Mesenchymal stem cell (in vitro differentiated cells and primary cell): Measurements from ENCODE around the gene VWCE.
A peak's percentile ranks its signal among the peaks of the same experiment; 100 is the strongest.
"Not testable (repeated sequence)": the region's sequence is repeated elsewhere in the genome, so short reads cannot be mapped to it uniquely, and the experiment has no call there.

Experiments used
- DNase-seq: peaks from one replicate; pipeline ENCODE4 v3.0.0-alpha.2; 2013
- H2AFZ ChIP-seq: one replicate; pipeline ENCODE4 v1.6.1; 2013; ENCODE audit warnings: low read depth, mild to moderate bottlenecking, control low read depth, inconsistent platforms, low read length, moderate library complexity
- H2AK5ac ChIP-seq: 2 replicates; pipeline ENCODE4 v1.6.1; 2013; ENCODE audit warnings: low read length, moderate library complexity, mild to moderate bottlenecking, inconsistent platforms; ENCODE audit not compliant: severe bottlenecking
- H2BK120ac ChIP-seq: one replicate; pipeline ENCODE4 v1.6.1; 2013; ENCODE audit warnings: low read depth, mild to moderate bottlenecking, inconsistent platforms, low read length, moderate library complexity
- H2BK12ac ChIP-seq, 2 experiments: one replicate each; pipeline ENCODE4 v1.6.1; 2013; ENCODE audit warnings: inconsistent platforms in 2 of 2, low read length in 2 of 2, mild to moderate bottlenecking in 2 of 2, moderate library complexity in 2 of 2, control low read depth in 1 of 2
- H2BK15ac ChIP-seq: one replicate; pipeline ENCODE4 v1.6.1; 2013; ENCODE audit warnings: mild to moderate bottlenecking, low read depth, inconsistent platforms; ENCODE audit not compliant: poor library complexity, severe bottlenecking
- H2BK5ac ChIP-seq: 2 replicates; pipeline ENCODE4 v1.6.1; 2013; ENCODE audit warnings: low read depth, mild to moderate bottlenecking, low read length, control low read depth, inconsistent platforms; ENCODE audit not compliant: poor library complexity, severe bottlenecking
- H3K14ac ChIP-seq, 2 experiments: one replicate each; pipeline ENCODE4 v1.6.1; 2013; ENCODE audit warnings: inconsistent platforms in 2 of 2, low read length in 2 of 2, control low read depth in 1 of 2, mild to moderate bottlenecking in 1 of 2, moderate library complexity in 1 of 2
- H3K18ac ChIP-seq, 2 experiments: one replicate each; pipeline ENCODE4 v1.6.1; 2013; ENCODE audit warnings: inconsistent platforms in 2 of 2, low read length in 2 of 2, control low read depth in 1 of 2, low read depth in 1 of 2, mild to moderate bottlenecking in 1 of 2
- H3K23ac ChIP-seq, 2 experiments: one replicate each; pipeline ENCODE4 v1.6.1; 2013; ENCODE audit warnings: inconsistent platforms in 2 of 2, low read length in 2 of 2, mild to moderate bottlenecking in 2 of 2, moderate library complexity in 2 of 2, control low read depth in 1 of 2
- H3K27ac ChIP-seq: 2 replicates; pipeline ENCODE4 v1.5.1; 2013; ENCODE audit warnings: mild to moderate bottlenecking, moderate library complexity, low read length, control low read depth, inconsistent platforms; ENCODE audit not compliant: poor library complexity, severe bottlenecking
- H3K27me3 ChIP-seq, 2 experiments: 2 replicates each; pipeline versions ENCODE4 v1.6.1 to v1.7.0; 2013; ENCODE audit warnings: low read length in 2 of 2, mild to moderate bottlenecking in 2 of 2, moderate library complexity in 2 of 2, control low read depth in 1 of 2, inconsistent platforms in 1 of 2; ENCODE audit not compliant: control insufficient read depth in 1 of 2, insufficient read depth in 1 of 2
- H3K36me3 ChIP-seq, 2 experiments: 2 replicates each; pipeline versions ENCODE4 v1.6.1 to v1.7.0; 2013; ENCODE audit warnings: low read length in 2 of 2, control low read depth in 1 of 2, inconsistent platforms in 1 of 2, low read depth in 1 of 2, mild to moderate bottlenecking in 1 of 2; ENCODE audit not compliant: insufficient read depth in 2 of 2, control insufficient read depth in 1 of 2
- H3K4ac ChIP-seq, 2 experiments: one replicate each; pipeline ENCODE4 v1.6.1; 2013; ENCODE audit warnings: inconsistent platforms in 2 of 2, low read length in 2 of 2, mild to moderate bottlenecking in 2 of 2, moderate library complexity in 2 of 2, control low read depth in 1 of 2, low read depth in 1 of 2
- H3K4me1 ChIP-seq: 2 replicates; pipeline ENCODE4 v1.6.1; 2013; ENCODE audit warnings: low read depth, low read length, control low read depth; ENCODE audit not compliant: control insufficient read depth, insufficient read depth
- H3K4me2 ChIP-seq: 2 replicates; pipeline ENCODE4 v1.6.1; 2013; ENCODE audit warnings: low read length, mild to moderate bottlenecking, inconsistent platforms; ENCODE audit not compliant: poor library complexity, severe bottlenecking
- H3K4me3 ChIP-seq, 2 experiments: 2 replicates each; pipeline versions ENCODE4 v1.5.1 to v1.7.0; 2013; ENCODE audit warnings: low read length in 2 of 2, mild to moderate bottlenecking in 2 of 2, control low read depth in 1 of 2, low read depth in 1 of 2; ENCODE audit not compliant: insufficient read depth in 1 of 2
- H3K79me1 ChIP-seq: replicated peaks from 2 replicates; pipeline ENCODE4 v1.6.1; 2013; ENCODE audit warnings: mild to moderate bottlenecking, control low read depth, low read length, inconsistent platforms; ENCODE audit not compliant: poor library complexity, severe bottlenecking
- H3K9ac ChIP-seq: 2 replicates; pipeline ENCODE4 v1.7.0; 2013; ENCODE audit warnings: mild to moderate bottlenecking, low read length, moderate library complexity
- H3K9me3 ChIP-seq: 2 replicates; pipeline ENCODE4 v1.7.0; 2013; ENCODE audit warnings: mild to moderate bottlenecking, low read length; ENCODE audit not compliant: control insufficient read depth
- H4K8ac ChIP-seq: one replicate; pipeline ENCODE4 v1.6.1; 2013; ENCODE audit warnings: inconsistent platforms, mild to moderate bottlenecking, low read length, moderate library complexity
- H4K91ac ChIP-seq: one replicate; pipeline ENCODE4 v1.6.1; 2013; ENCODE audit warnings: mild to moderate bottlenecking, low read length, inconsistent platforms
- WGBS: methylation state at CpG from one replicate; pipeline ENCODE4 v1.1.7; 2013; ENCODE audit warnings: mixed read lengths; 5-methylcytosine and 5-hydroxymethylcytosine counted together

The VWCE gene

GRCh38 chr11:61252332-61252731 lies 42.8 kb downstream of the VWCE start:
- H2BK120ac ChIP-seq, H3K4me1 ChIP-seq, H3K4me2 ChIP-seq, H3K9me3 ChIP-seq, H4K91ac ChIP-seq, DNase-seq, H4K8ac ChIP-seq, H2BK15ac ChIP-seq, H2BK12ac ChIP-seq, H3K18ac ChIP-seq, H3K9ac ChIP-seq, H3K14ac ChIP-seq, H2AFZ ChIP-seq, H3K4me3 ChIP-seq, H3K79me1 ChIP-seq, H2AK5ac ChIP-seq, H3K4ac ChIP-seq, H3K23ac ChIP-seq, H2BK5ac ChIP-seq, H3K27me3 ChIP-seq, H3K27ac ChIP-seq: not testable (repeated sequence)
- H3K36me3 ChIP-seq, result peaks cover 5 to 11% of the 10 kb centered on the region in 2 experiments
- WGBS, result 60% methylated on average over 1 of the region's 1 CpG

GRCh38 chr11:61250796-61251765 lies 44.0 kb downstream of the VWCE start:
- not testable (repeated sequence) for H3K36me3 ChIP-seq

GRCh38 chr11:61249201-61249600 lies 45.9 kb downstream of the VWCE start:
- H3K9me3 ChIP-seq, H3K23ac ChIP-seq, H3K4ac ChIP-seq, DNase-seq, H2AFZ ChIP-seq, H3K4me3 ChIP-seq, H2AK5ac ChIP-seq, H3K4me1 ChIP-seq, H3K27ac ChIP-seq, H3K27me3 ChIP-seq, H3K9ac ChIP-seq, H2BK120ac ChIP-seq, H2BK5ac ChIP-seq, H2BK12ac ChIP-seq, H3K18ac ChIP-seq, H2BK15ac ChIP-seq, H3K4me2 ChIP-seq, H4K91ac ChIP-seq, H4K8ac ChIP-seq, H3K79me1 ChIP-seq, H3K36me3 ChIP-seq, H3K14ac ChIP-seq: not testable (repeated sequence)
- WGBS, result 86% methylated on average over 8 of the region's 8 CpGs

More at GRCh38 chr11:61250796-61251765, 44.0 kb downstream of the VWCE start:
- 87% methylated on average over 18 of the region's 20 CpGs for WGBS
- not testable (repeated sequence) for H4K8ac ChIP-seq, H3K4me1 ChIP-seq, H2AK5ac ChIP-seq, H2BK15ac ChIP-seq, H3K9me3 ChIP-seq, H2BK120ac ChIP-seq, H3K4me2 ChIP-seq, H2AFZ ChIP-seq, H4K91ac ChIP-seq, DNase-seq, H3K79me1 ChIP-seq, H3K4me3 ChIP-seq, H3K27ac ChIP-seq, H3K18ac ChIP-seq, H3K27me3 ChIP-seq, H2BK12ac ChIP-seq, H3K4ac ChIP-seq, H3K9ac ChIP-seq, H3K23ac ChIP-seq, H2BK5ac ChIP-seq
- H3K14ac ChIP-seq, result peak overlapping the region in 1 of 2 experiments; percentile 46

- not testable (repeated sequence) for H3K4ac ChIP-seq, H3K27ac ChIP-seq, H3K4me3 ChIP-seq, H3K23ac ChIP-seq, H4K8ac ChIP-seq, H2BK12ac ChIP-seq, H3K36me3 ChIP-seq, H3K18ac ChIP-seq, H3K14ac ChIP-seq, H3K4me1 ChIP-seq, H3K27me3 ChIP-seq, H3K9ac ChIP-seq, H2BK120ac ChIP-seq, H2AK5ac ChIP-seq, H2BK5ac ChIP-seq, DNase-seq, H3K9me3 ChIP-seq, H3K4me2 ChIP-seq, H2BK15ac ChIP-seq, H3K79me1 ChIP-seq, H4K91ac ChIP-seq, H2AFZ ChIP-seq
- 81% methylated on average over 7 of the region's 9 CpGs for WGBS
Measured at GRCh38 chr11:61248071-61248470, 47.0 kb downstream of the VWCE start.
